PC-3 (cell line): ENCODE data around the gene MAS1L. TPM values are rescaled to one million over a fixed set of nuclear protein-coding genes. Genes with fewer than 3 reads are reported as not detected.

Experiments
- ATAC-seq: fragments of 200-7000 bp; cut with Tn5 transposase; 2 replicates; pipeline ENCODE4 v1.9.1; 2020; ENCODE audit warnings: mild to moderate bottlenecking, moderate library complexity
- BruUV-seq: library from RNA; stranded (reverse); fragments of 400-500 nt; replicated peaks from 2 replicates; lab custom pipeline; 2021; lab: Mats Ljungman, UMichigan
- CTCF ChIA-PET: fragments of 300-600 bp; sonication (Branson Sonifier 250); formaldehyde crosslinking; loops from one replicate; lab custom pipeline; 2022; ENCODE audit warnings: antibody characterized with exemption; lab: Charles Lee
- POLR2A ChIA-PET: fragments of 300-600 bp; sonication (Branson Sonifier 250); formaldehyde crosslinking; loops from one replicate; lab custom pipeline; 2022; ENCODE audit warnings: antibody characterized with exemption; ENCODE audit not compliant: unreplicated experiment; lab: Charles Lee
- DNase-seq: peaks from one replicate; pipeline ENCODE4 v3.0.0-alpha.2; 2015
- H2AFZ ChIP-seq: fragments of 300-600 bp; sonication (generic); 2 replicates; pipeline ENCODE4 v1.6.0; 2016; ENCODE audit warnings: antibody characterized with exemption, low read length
- H3F3A ChIP-seq: fragments of 300-600 bp; sonication (generic); one replicate; pipeline ENCODE4 v1.6.0; 2017; ENCODE audit warnings: antibody characterized with exemption, low read length, control low read depth, mild to moderate bottlenecking; ENCODE audit not compliant: unreplicated experiment
- H3K27ac ChIP-seq: fragments of 300-600 bp; sonication (generic); 2 replicates; pipeline ENCODE4 v1.5.1; 2016; ENCODE audit warnings: mild to moderate bottlenecking, low read length
- H3K27me3 ChIP-seq: fragments of 300-600 bp; sonication (generic); 2 replicates; pipeline ENCODE4 v1.6.1; 2016; ENCODE audit warnings: low read length, mixed read lengths
- H3K36me3 ChIP-seq: fragments of 300-600 bp; sonication (generic); 2 replicates; pipeline ENCODE4 v1.6.1; 2016; ENCODE audit warnings: low read depth, mixed run types, low read length, mixed read lengths
- H3K4me1 ChIP-seq: fragments of 300-600 bp; sonication (generic); 2 replicates; pipeline ENCODE4 v1.5.1; 2016; ENCODE audit warnings: low read length; ENCODE audit not compliant: insufficient read depth
- H3K4me2 ChIP-seq: fragments of 300-600 bp; sonication (generic); 2 replicates; pipeline ENCODE4 v1.6.0; 2016; ENCODE audit warnings: low read length
- H3K4me3 ChIP-seq: fragments of 300-600 bp; sonication (generic); 2 replicates; pipeline ENCODE4 v1.5.1; 2016; ENCODE audit warnings: mild to moderate bottlenecking, low read length, mixed read lengths
- H3K79me2 ChIP-seq: fragments of 300-600 bp; sonication (generic); 2 replicates; pipeline ENCODE4 v1.6.1; 2017; ENCODE audit warnings: low read length, mixed read lengths
- H3K9ac ChIP-seq: fragments of 300-600 bp; sonication (generic); 2 replicates; pipeline ENCODE4 v1.6.0; 2016; ENCODE audit warnings: mild to moderate bottlenecking, low read length
- H3K9me2 ChIP-seq: fragments of 300-600 bp; sonication (generic); replicated peaks from 2 replicates; pipeline ENCODE4 v1.6.1; 2016; ENCODE audit warnings: mixed run types, low read length, mixed read lengths
- H3K9me3 ChIP-seq: fragments of 300-600 bp; sonication (generic); 2 replicates; pipeline ENCODE4 v1.6.1; 2016; ENCODE audit warnings: low read length, mixed read lengths
- H4K20me1 ChIP-seq: fragments of 300-600 bp; sonication (generic); 2 replicates; pipeline ENCODE4 v1.6.1; 2016; ENCODE audit warnings: low read length, mixed read lengths
- EZH2 ChIP-seq: fragments of 300-600 bp; sonication (generic); IDR thresholded peaks from one replicate; pipeline ENCODE4 v1.6.1; 2017; ENCODE audit warnings: antibody characterized with exemption, mild to moderate bottlenecking, low read length; ENCODE audit not compliant: unreplicated experiment
- EZH2phosphoT487 ChIP-seq: fragments of 300-600 bp; sonication (generic); IDR thresholded peaks from 2 replicates; pipeline ENCODE4 v1.6.1; 2018; ENCODE audit warnings: mild to moderate bottlenecking, antibody characterized with exemption, low read length, borderline replicate concordance
- intact Hi-C: fragments of 100-400 bp; cut with micrococcal nuclease; formaldehyde crosslinking; loops from 2 replicates; pipeline ENCODE4 v1.9.0; 2023
- total RNA-seq: library from RNA; depleted of rRNA; stranded (reverse); fragments of >200 nt; gene quantifications from 2 replicates; pipeline ENCODE4 v1.2.3, GENCODE V29; 2014
- TF ChIP-seq, protein P1 (sequence below): fragments of 300-600 bp; sonication (generic); conservative IDR thresholded peaks from 2 replicates; pipeline ENCODE4 v1.5.1; 2017; ENCODE audit warnings: antibody characterized with exemption, low read depth, mild to moderate bottlenecking, low read length

Gene MAS1L
- total RNA-seq, 1 experiment from 2014 or later, result not detected

DNA sequence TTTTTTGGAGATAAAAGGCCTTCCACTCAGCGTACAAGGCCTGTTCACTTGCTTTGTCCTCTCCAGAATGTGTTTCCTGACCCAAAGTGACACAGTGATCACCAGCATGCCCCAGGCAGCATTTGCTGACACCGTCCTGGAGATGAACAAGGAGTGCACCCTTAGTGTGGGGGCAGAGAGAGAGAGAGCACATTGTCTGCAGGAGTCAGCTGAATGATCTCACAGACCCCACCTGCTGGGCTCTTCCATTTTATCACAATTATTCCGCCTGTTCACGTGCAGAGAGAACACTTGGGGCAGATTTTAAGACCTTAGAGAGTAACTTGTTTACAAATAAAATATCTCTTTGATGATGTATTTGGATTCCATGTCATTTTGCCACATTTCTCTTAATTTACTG is 22.4 kb upstream of the MAS1L start:
- DNase-seq, result peak; percentile 3
- Histone ChIP-seq H3K27ac (no peak overlapping the region), H3K27me3 (peaks cover 50% of the 10 kb centered on the region), H3K4me3 (no peak overlapping the region), H2AFZ (no peak overlapping the region), H3K9me2 (no peaks in the 10 kb centered on the region), H4K20me1 (no peaks in the 10 kb centered on the region), H3K9ac (no peak overlapping the region), H3K9me3 (no peaks in the 10 kb centered on the region), H3F3A (no peaks in the 10 kb centered on the region), H3K4me1 (no peaks in the 10 kb centered on the region), H3K4me2 (no peak overlapping the region), H3K79me2 (no peaks in the 10 kb centered on the region), H3K36me3 (no peaks in the 10 kb centered on the region)
- no peak for TF ChIP-seq EZH2phosphoT487
- TF ChIP-seq, protein P1, sequence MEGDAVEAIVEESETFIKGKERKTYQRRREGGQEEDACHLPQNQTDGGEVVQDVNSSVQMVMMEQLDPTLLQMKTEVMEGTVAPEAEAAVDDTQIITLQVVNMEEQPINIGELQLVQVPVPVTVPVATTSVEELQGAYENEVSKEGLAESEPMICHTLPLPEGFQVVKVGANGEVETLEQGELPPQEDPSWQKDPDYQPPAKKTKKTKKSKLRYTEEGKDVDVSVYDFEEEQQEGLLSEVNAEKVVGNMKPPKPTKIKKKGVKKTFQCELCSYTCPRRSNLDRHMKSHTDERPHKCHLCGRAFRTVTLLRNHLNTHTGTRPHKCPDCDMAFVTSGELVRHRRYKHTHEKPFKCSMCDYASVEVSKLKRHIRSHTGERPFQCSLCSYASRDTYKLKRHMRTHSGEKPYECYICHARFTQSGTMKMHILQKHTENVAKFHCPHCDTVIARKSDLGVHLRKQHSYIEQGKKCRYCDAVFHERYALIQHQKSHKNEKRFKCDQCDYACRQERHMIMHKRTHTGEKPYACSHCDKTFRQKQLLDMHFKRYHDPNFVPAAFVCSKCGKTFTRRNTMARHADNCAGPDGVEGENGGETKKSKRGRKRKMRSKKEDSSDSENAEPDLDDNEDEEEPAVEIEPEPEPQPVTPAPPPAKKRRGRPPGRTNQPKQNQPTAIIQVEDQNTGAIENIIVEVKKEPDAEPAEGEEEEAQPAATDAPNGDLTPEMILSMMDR, result no peak
- TF ChIP-seq EZH2, result no peak
- POLR2A ChIA-PET, result no interaction called here
- CTCF ChIA-PET, result no interaction called here
- no TSS peak for BruUV-seq
- ATAC-seq, result no peak; the same call in 1 of the 2 replicates
- intact Hi-C loops, result no loop called here

DNA sequence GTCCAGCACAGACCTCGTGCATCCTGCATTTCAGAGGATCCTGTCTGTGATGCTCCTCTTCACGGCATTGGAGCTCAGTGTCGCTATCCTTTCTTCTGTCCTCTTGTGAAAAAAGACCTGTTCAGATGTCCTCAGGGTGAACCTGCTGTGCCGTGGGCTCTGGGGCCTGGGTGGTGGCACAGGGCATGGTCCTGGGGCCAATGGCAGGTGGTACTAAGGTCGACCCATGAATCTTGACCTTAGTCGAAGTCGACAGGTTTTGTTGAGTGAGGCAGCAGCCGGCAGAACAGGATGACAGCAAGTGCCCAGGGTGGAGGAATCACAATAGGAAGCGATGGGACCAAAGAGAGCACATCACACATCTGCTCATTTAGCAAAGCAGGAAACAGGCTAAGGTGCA is 22.0 kb upstream of the MAS1L start:
- Histone ChIP-seq H3K4me3 (no peak overlapping the region), H2AFZ (no peak overlapping the region), H3K79me2 (no peaks in the 10 kb centered on the region), H3K4me2 (no peak overlapping the region), H3K9me2 (no peaks in the 10 kb centered on the region), H3F3A (no peaks in the 10 kb centered on the region), H3K4me1 (no peaks in the 10 kb centered on the region), H3K27me3 (peaks cover 55% of the 10 kb centered on the region), H3K27ac (no peak overlapping the region), H3K9ac (no peak overlapping the region), H3K36me3 (no peaks in the 10 kb centered on the region), H3K9me3 (no peaks in the 10 kb centered on the region), H4K20me1 (no peaks in the 10 kb centered on the region)
- no TSS peak for BruUV-seq
- TF ChIP-seq, protein P1, result no peak
- ATAC-seq, result no peak
- intact Hi-C loops, result no loop called here
- ChIA-PET CTCF (no interaction called here), POLR2A (no interaction called here)
- DNase-seq, result no peak

DNA sequence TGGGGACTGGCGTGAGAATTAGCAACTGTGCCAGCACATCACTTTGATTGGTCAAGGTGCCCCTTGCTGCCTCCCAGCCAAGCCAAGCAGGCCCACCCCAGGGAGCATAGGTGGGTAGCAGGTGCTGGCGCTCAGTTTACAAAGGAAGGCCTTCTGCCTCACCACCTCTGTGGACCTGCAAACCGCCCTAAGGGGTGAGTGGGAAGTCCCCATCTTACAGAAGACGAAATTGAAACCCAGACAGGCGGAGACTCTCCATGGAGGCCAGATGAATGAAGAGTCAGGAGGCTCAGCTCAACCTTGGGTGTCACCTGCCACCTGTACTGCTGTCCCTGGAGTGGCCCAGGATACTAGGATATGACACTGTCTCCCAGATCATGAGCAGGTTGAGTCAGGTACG is 21.5 kb upstream of the MAS1L start:
- Histone ChIP-seq H3K9me2 (no peaks in the 10 kb centered on the region), H3K9me3 (no peaks in the 10 kb centered on the region), H3K27ac (no peak overlapping the region), H4K20me1 (no peaks in the 10 kb centered on the region), H3K79me2 (no peaks in the 10 kb centered on the region), H3K4me1 (no peaks in the 10 kb centered on the region), H3K36me3 (no peaks in the 10 kb centered on the region), H3F3A (no peaks in the 10 kb centered on the region), H3K9ac (no peak overlapping the region), H3K4me3 (no peak overlapping the region), H3K4me2 (no peak overlapping the region), H2AFZ (no peak overlapping the region), H3K27me3 (peaks cover 55% of the 10 kb centered on the region)
- DNase-seq (no peak), ATAC-seq (no peak)
- intact Hi-C loops, result no loop called here
- CTCF ChIA-PET, result no interaction called here
- TF ChIP-seq, protein P1, result no peak
- TF ChIP-seq EZH2phosphoT487 (no peak), EZH2 (no peak)
- no TSS peak for BruUV-seq
- POLR2A ChIA-PET, result no interaction called here
